Endothelial cell (in vitro differentiated cells): ENCODE results near the gene SAMD11. TPM values are rescaled to one million over a fixed set of nuclear protein-coding genes. Genes with fewer than 3 reads are reported as not detected.

Experiments
- DNase-seq: peaks from one replicate; pipeline ENCODE4 v3.0.0; 2021; ENCODE audit warnings: low spot score
- H3K27ac Mint-ChIP-seq: one replicate; pipeline ENCODE4 v1.8.0; 2021; ENCODE audit warnings: mixed read lengths, inconsistent platforms; ENCODE audit not compliant: unreplicated experiment
- H3K27me3 Mint-ChIP-seq: one replicate; pipeline ENCODE4 v1.8.0; 2021; ENCODE audit warnings: mild to moderate bottlenecking, moderate library complexity, mixed read lengths, inconsistent platforms; ENCODE audit not compliant: unreplicated experiment
- H3K36me3 Mint-ChIP-seq: one replicate; pipeline ENCODE4 v1.8.0; 2021; ENCODE audit warnings: mild to moderate bottlenecking, low read depth, mixed read lengths, inconsistent platforms; ENCODE audit not compliant: unreplicated experiment
- H3K4me1 Mint-ChIP-seq: one replicate; pipeline ENCODE4 v1.8.0; 2021; ENCODE audit warnings: mild to moderate bottlenecking, mixed read lengths, inconsistent platforms; ENCODE audit not compliant: unreplicated experiment
- H3K4me3 Mint-ChIP-seq: one replicate; pipeline ENCODE4 v1.8.0; 2021; ENCODE audit warnings: mild to moderate bottlenecking, mixed read lengths, inconsistent platforms; ENCODE audit not compliant: unreplicated experiment
- H3K9me3 Mint-ChIP-seq: one replicate; pipeline ENCODE4 v1.8.0; 2021; ENCODE audit warnings: mixed read lengths, inconsistent platforms; ENCODE audit not compliant: unreplicated experiment
- CTCF ChIP-seq: fragments of 200-600 bp; sonication (generic); IDR thresholded peaks from one replicate; pipeline ENCODE4 v1.5.0; 2021; ENCODE audit warnings: antibody characterized with exemption; ENCODE audit not compliant: unreplicated experiment
- total RNA-seq: library from RNA; stranded (reverse); fragmentation: NEBNext Ultra II Directional; extraction: Animal tissue kit (Norgen Biotek cat#: 25700); gene quantifications from one replicate; pipeline ENCODE4 v1.2.1, GENCODE V29; 2021; ENCODE audit not compliant: unreplicated experiment

Gene SAMD11
- total RNA-seq, 1 donor from 2014 or later: not detected

- Mint-ChIP-seq H3K9me3 (no peaks in the 10 kb centered on the region), H3K4me3 (no peak overlapping the region), H3K27ac (no peak overlapping the region), H3K36me3 (no peaks in the 10 kb centered on the region), H3K27me3 (peaks cover 6% of the 10 kb centered on the region), H3K4me1 (no peaks in the 10 kb centered on the region)
- no peak for DNase-seq
- no peak for TF ChIP-seq CTCF
Observed at GRCh38 chr1:963746-964525, 40.2 kb downstream of the SAMD11 start.

DNA sequence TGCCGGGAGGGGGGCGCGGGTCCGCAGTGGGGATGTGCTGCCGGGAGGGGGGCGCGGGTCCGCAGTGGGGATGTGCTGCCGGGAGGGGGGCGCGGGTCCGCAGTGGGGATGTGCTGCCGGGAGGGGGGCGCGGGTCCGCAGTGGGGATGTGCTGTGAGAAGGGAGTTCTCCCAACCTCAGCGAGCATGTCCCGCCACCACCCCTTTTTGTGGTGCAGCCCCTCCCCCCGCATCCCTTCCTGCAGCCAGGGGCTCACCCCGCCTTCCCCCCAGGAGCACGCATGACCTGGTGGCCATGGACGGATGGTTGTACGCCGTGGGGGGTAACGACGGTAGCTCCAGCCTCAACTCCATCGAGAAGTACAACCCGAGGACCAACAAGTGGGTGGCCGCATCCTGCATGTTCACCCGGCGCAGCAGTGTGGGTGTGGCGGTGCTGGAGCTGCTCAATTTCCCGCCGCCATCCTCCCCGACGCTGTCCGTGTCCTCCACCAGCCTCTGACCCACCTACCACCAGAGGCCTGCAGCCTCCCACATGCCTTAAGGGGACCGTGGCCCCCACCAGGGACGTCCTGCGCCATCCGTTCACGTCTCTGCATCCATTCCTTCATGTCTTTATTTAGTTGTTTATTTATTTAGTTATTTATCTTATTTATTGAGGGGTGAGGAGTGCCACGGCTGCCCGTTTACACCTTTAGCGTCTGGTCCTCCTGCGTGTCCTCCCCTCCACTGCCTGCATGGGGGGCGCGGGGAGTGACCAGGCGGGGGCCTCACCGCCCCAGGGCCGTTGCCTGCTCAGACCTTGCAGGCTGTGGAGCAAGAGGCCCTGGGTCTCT lies 41.2 kb downstream of the SAMD11 start:
- Mint-ChIP-seq H3K4me1 (no peaks in the 10 kb centered on the region), H3K4me3 (no peak overlapping the region), H3K9me3 (no peaks in the 10 kb centered on the region), H3K27ac (no peak overlapping the region), H3K36me3 (no peaks in the 10 kb centered on the region), H3K27me3 (peaks cover 14% of the 10 kb centered on the region)
- TF ChIP-seq CTCF: no peak
- DNase-seq: no peak

DNA sequence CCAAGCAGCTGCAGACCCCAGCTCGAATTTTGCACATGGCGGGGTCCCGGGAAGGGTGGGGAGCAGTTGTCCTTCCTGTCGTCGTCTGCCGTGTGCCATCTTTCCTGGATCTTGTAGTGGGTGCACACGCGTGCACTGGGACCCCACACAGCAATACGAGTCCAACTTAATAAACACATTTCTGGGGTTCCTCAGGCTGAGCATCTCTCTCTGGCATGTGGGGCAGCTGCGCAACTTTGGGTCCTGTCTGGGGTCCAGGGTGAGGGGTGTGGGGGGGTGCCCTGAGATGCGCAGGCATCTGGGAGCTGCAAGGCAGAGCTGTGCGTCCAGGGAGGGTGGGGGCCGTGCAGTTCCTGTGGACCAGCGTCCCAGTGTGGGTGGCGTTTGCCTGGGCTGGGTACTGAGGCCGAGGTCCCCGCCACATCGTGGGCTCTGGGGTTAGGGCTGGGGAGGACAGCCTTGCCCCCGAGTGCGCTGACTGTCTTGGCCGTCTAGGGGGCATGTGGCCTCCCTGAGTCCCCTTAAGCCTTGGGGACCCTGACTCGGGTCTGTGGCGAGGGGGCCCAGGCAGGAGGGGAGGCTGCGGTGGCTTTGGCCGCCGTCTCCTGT lies 41.9 kb downstream of the SAMD11 start:
- no peak for DNase-seq
- no peaks in the 10 kb centered on the region for H3K9me3 Mint-ChIP-seq
- H3K27me3 Mint-ChIP-seq: peaks cover 14% of the 10 kb centered on the region
- H3K4me1 Mint-ChIP-seq: no peaks in the 10 kb centered on the region
- TF ChIP-seq CTCF: no peak
- H3K27ac Mint-ChIP-seq: no peak overlapping the region
- H3K36me3 Mint-ChIP-seq: no peaks in the 10 kb centered on the region
- no peak overlapping the region for H3K4me3 Mint-ChIP-seq

DNA sequence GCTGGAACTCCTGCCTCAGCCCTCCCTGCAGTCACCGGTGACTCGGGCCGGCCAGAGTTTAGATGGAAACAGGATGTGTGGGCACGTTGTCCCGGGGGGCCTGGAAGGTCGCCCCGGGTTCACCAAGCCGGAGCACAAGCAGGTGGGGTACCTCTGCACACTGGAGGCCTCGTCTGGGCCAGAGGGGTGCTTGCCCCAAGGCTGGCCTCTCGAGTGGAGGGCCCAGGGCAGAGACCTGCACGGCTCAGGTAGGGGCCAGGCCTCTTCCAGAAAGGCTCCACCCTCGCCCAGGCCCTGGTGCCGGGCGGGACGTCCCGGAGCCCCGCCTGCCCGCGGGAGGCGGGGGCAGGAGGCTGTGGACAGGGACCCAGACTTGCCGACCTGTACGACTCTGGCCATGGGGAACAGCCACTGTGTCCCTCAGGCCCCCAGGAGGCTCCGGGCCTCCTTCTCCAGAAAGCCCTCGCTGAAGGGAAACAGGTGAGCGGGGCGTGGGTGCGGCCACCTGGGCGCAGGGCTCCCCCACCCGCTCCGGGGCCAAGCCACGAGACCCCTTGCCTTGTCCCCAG lies 42.5 kb downstream of the SAMD11 start, which contains the start of gene PLEKHN1:
Gene PLEKHN1, plus strand, starts transcription at position 348 of the 569 bp plus-strand sequence. Its CDS starts 50 bp downstream, at position 398.
- Mint-ChIP-seq H3K27me3 (peaks cover 14% of the 10 kb centered on the region), H3K27ac (no peak within 1 kb of the TSS), H3K4me3 (no peak within 1 kb of the TSS), H3K4me1 (no peaks in the 10 kb centered on the region), H3K36me3 (no peaks in the 10 kb centered on the region), H3K9me3 (no peaks in the 10 kb centered on the region)
- no peak for DNase-seq
- no peak for TF ChIP-seq CTCF
